K562 (cell line): ENCODE measurements around the gene SREBF1. TPM values are rescaled to one million over a fixed set of nuclear protein-coding genes. Genes with fewer than 3 reads are reported as not detected.

Experiments used
- ATAC-seq: fragments of 200-7000 bp; cut with Tn5 transposase; 3 replicates; pipeline ENCODE4 v1.9.1; 2020; ENCODE audit warnings: moderate library complexity
- BruUV-seq: library from RNA; stranded (reverse); fragments of 400-500 nt; replicated peaks from 2 replicates; lab custom pipeline; 2021; lab: Mats Ljungman, UMichigan
- CTCF ChIA-PET: fragments of 300-600 bp; formaldehyde crosslinking; extraction: SDS; loops from one replicate; lab custom pipeline; 2021; ENCODE audit warnings: low intra/inter-chr PET ratio; lab: Yijun Ruan, JAX
- POLR2A ChIA-PET: fragments of 300-600, 350-650 bp; sonication (Branson Sonifier 250); formaldehyde crosslinking; extraction: SDS; loops from one replicate; lab custom pipeline; 2021; ENCODE audit warnings: antibody characterized with exemption, inconsistent platforms; lab: Yijun Ruan, JAX
- DNase-seq, 4 experiments: peaks; one replicate each; pipeline versions ENCODE4 v3.0.0 to v3.0.0-alpha.2; 2011 to 2018; ENCODE audit warnings: low spot score in 3 of 4, mixed read lengths in 3 of 4; ENCODE audit errors: extremely low read depth in 1 of 4
- FAIRE-seq: peaks from 2 replicates; lab custom pipeline; 2011; peaks lifted over from hg19 to GRCh38; lab: Jason Lieb, UNC
- H2AFZ ChIP-seq: 2 replicates; pipeline ENCODE4 v1.6.0; 2011; ENCODE audit warnings: low read depth, low read length, control low read depth, inconsistent platforms
- H3K27ac ChIP-seq: fragments of 200-600 bp; 3 replicates; pipeline ENCODE4 v1.8.0; 2011; ENCODE audit warnings: low read depth, mild to moderate bottlenecking, control low read depth, inconsistent platforms, low read length, moderate library complexity, mixed read lengths; ENCODE audit errors: extremely low read depth
- H3K27me3 ChIP-seq, 2 experiments: fragments of 300-600 bp in 1 of 2; 2 replicates in 1 of 2; 3 replicates in 1 of 2; pipeline versions ENCODE4 v1.6.0 to v1.8.0; 2011; ENCODE audit warnings: inconsistent platforms in 2 of 2, low read length in 2 of 2, mild to moderate bottlenecking in 1 of 2, mixed read lengths in 1 of 2, moderate library complexity in 1 of 2; ENCODE audit not compliant: control insufficient read depth in 2 of 2, insufficient read depth in 2 of 2
- H3K36me3 ChIP-seq: fragments of 300-600 bp; 3 replicates; pipeline ENCODE4 v1.8.0; 2011; ENCODE audit warnings: mild to moderate bottlenecking, low read length, inconsistent platforms; ENCODE audit not compliant: control insufficient read depth, insufficient read depth
- H3K4me1 ChIP-seq, 2 experiments: fragments of 200-600 bp in 1 of 2; replicated peaks in 1 of 2; 2 replicates in 1 of 2; 3 replicates in 1 of 2; pipeline versions ENCODE4 v1.5.1 to v1.8.0; 2011; ENCODE audit warnings: inconsistent platforms in 2 of 2, low read length in 2 of 2, mild to moderate bottlenecking in 1 of 2, mixed read lengths in 1 of 2, moderate library complexity in 1 of 2; ENCODE audit not compliant: control insufficient read depth in 2 of 2, insufficient read depth in 2 of 2
- H3K4me2 ChIP-seq: 2 replicates; pipeline ENCODE4 v1.6.1; 2011; ENCODE audit warnings: low read length, control low read depth, inconsistent platforms, mixed read lengths; ENCODE audit not compliant: insufficient read depth
- H3K4me3 ChIP-seq: fragments of 200-600 bp; sonication (generic), shearing (Covaris generic); 2 replicates; pipeline ENCODE4 v1.5.1; 2016; ENCODE audit warnings: control low read depth, inconsistent platforms
- H3K79me2 ChIP-seq: fragments of 200-600 bp; 3 replicates; pipeline ENCODE4 v1.8.0; 2011; ENCODE audit warnings: low read length, inconsistent platforms; ENCODE audit not compliant: control insufficient read depth, insufficient read depth
- H3K9ac ChIP-seq, 2 experiments: 2 replicates each; pipeline versions ENCODE4 v1.6.0 to v1.6.1; 2011; ENCODE audit warnings: low read depth in 2 of 2, low read length in 2 of 2, control low read depth in 1 of 2, inconsistent platforms in 1 of 2, mild to moderate bottlenecking in 1 of 2, mixed read lengths in 1 of 2; ENCODE audit not compliant: insufficient read depth in 1 of 2
- H3K9me1 ChIP-seq: one replicate; pipeline ENCODE4 v1.6.0; 2011; ENCODE audit warnings: inconsistent platforms, mild to moderate bottlenecking, low read length, moderate library complexity; ENCODE audit not compliant: control insufficient read depth, insufficient read depth
- H3K9me3 ChIP-seq: replicated peaks from 2 replicates; pipeline ENCODE4 v1.5.1; 2011; ENCODE audit warnings: low read depth, low read length, inconsistent platforms; ENCODE audit not compliant: control insufficient read depth, insufficient read depth
- H4K20me1 ChIP-seq: replicated peaks from 2 replicates; pipeline ENCODE4 v1.6.1; 2011; ENCODE audit warnings: low read length, inconsistent platforms, mixed read lengths; ENCODE audit not compliant: control insufficient read depth, insufficient read depth
- ATF7 ChIP-seq: fragments of 450-650 bp; IDR thresholded peaks from 2 replicates; pipeline ENCODE4 v1.7.1; 2014; ENCODE audit warnings: mild to moderate bottlenecking, moderate library complexity
- CREBBP ChIP-seq: IDR thresholded peaks from one replicate; pipeline ENCODE4 v1.6.1; 2012; ENCODE audit warnings: low read depth, mild to moderate bottlenecking, control low read depth, inconsistent platforms, low read length
- CTBP1 ChIP-seq: fragments of 450-650 bp; IDR thresholded peaks from 2 replicates; pipeline ENCODE4 v1.6.1; 2016; ENCODE audit warnings: borderline replicate concordance
- E4F1 ChIP-seq: fragments of 250-450 bp; sonication (Bioruptor Pico); IDR thresholded peaks from 2 replicates; pipeline ENCODE4 v1.5.0; 2021; ENCODE audit warnings: mild to moderate bottlenecking, borderline replicate concordance
- EGR1 ChIP-seq: fragments of 450-650 bp; conservative IDR thresholded peaks from 2 replicates; pipeline ENCODE4 v1.6.1; 2017; ENCODE audit warnings: mild to moderate bottlenecking
- EHMT2 ChIP-seq: fragments of 450-650 bp; IDR thresholded peaks from 2 replicates; pipeline ENCODE4 v1.6.1; 2018; ENCODE audit warnings: antibody characterized with exemption
- FOXA1 ChIP-seq: fragments of 450-650 bp; IDR thresholded peaks from 2 replicates; pipeline ENCODE4 v1.6.1; 2016; ENCODE audit warnings: mild to moderate bottlenecking, borderline replicate concordance
- NFIX ChIP-seq: fragments of 250-450 bp; sonication (Bioruptor Pico); IDR thresholded peaks from 2 replicates; pipeline ENCODE4 v1.4.0; 2020; ENCODE audit warnings: low read depth, mild to moderate bottlenecking, moderate library complexity
- SAP30 ChIP-seq: fragments of 200-600 bp; sonication (generic); IDR thresholded peaks from 2 replicates; pipeline ENCODE4 v1.6.1; 2012; ENCODE audit warnings: borderline replicate concordance, low read depth, mild to moderate bottlenecking, moderate library complexity, low read length, control low read depth, inconsistent platforms; ENCODE audit not compliant: insufficient read depth, poor library complexity, severe bottlenecking
- SMAD2 ChIP-seq: fragments of 150-350 bp; IDR thresholded peaks from 2 replicates; pipeline ENCODE4 v1.6.1; 2014; ENCODE audit warnings: low read depth, mild to moderate bottlenecking, low read length
- SMAD3 ChIP-seq: fragments of 450-650 bp; formaldehyde crosslinking; conservative IDR thresholded peaks from 2 replicates; pipeline ENCODE4 v1.4.0; 2020; ENCODE audit warnings: mild to moderate bottlenecking
- TEAD1 ChIP-seq, 2 experiments: fragments of 450-650 bp in 1 of 2; sonication (generic) in 1 of 2; formaldehyde crosslinking; IDR thresholded peaks; 2 replicates each; pipeline versions ENCODE4 v1.4.0 to v1.8.0; 2020 to 2022; ENCODE audit warnings: mild to moderate bottlenecking in 2 of 2, missing genetic modification reagents in 1 of 2
- ZBTB43 ChIP-seq: sonication (generic); formaldehyde crosslinking; IDR thresholded peaks from 2 replicates; pipeline ENCODE4 v1.8.0; 2023; ENCODE audit warnings: mild to moderate bottlenecking, missing genetic modification reagents
- ZNF134 ChIP-seq: fragments of 250-450 bp; sonication (Bioruptor Pico); conservative IDR thresholded peaks from 2 replicates; pipeline ENCODE4 v1.4.0; 2020
- ZNF239 ChIP-seq: fragments of 250-450 bp; sonication (Bioruptor Pico); IDR thresholded peaks from 2 replicates; pipeline ENCODE4 v1.4.0; 2020; ENCODE audit warnings: mild to moderate bottlenecking
- ZNF511 ChIP-seq: sonication (generic); formaldehyde crosslinking; IDR thresholded peaks from 2 replicates; pipeline ENCODE4 v1.8.0; 2022; ENCODE audit warnings: mild to moderate bottlenecking, missing genetic modification reagents
- ZNF655 ChIP-seq: fragments of 250-450 bp; sonication (Bioruptor Pico); IDR thresholded peaks from 2 replicates; pipeline ENCODE4 v1.5.0; 2021
- ZNF75A ChIP-seq: fragments of 450-650 bp; formaldehyde crosslinking; IDR thresholded peaks from 2 replicates; pipeline ENCODE4 v1.4.0; 2020; ENCODE audit warnings: mild to moderate bottlenecking
- ZNF778 ChIP-seq: fragments of 450-650 bp; formaldehyde crosslinking; IDR thresholded peaks from 2 replicates; pipeline ENCODE4 v1.4.0; 2020; ENCODE audit warnings: mild to moderate bottlenecking, moderate library complexity
- WGBS: fragments of 100-300 bp; shearing (Covaris generic); methylation state at CpG from one replicate; pipeline ENCODE4 v1.1.6; 2016; ENCODE audit warnings: low coverage, mixed read lengths; ENCODE audit not compliant: insufficient coverage; ENCODE audit errors: missing lambda C conversion rate; 5-methylcytosine and 5-hydroxymethylcytosine counted together
- in situ Hi-C: fragments of 300-500 bp; cut with MboI; formaldehyde crosslinking; loops from 4 replicates; pipeline ENCODE4 v1.15.0; 2018; ENCODE audit warnings: inconsistent platforms, mixed read lengths
- intact Hi-C: fragments of 100-400 bp; cut with micrococcal nuclease; formaldehyde crosslinking; loops from 2 replicates; pipeline ENCODE4 v1.14.2; 2022
- polyA plus RNA-seq, 8 experiments: library from polyadenylated mRNA; depleted of rRNA in 4 of 8; stranded (reverse) in 5 of 8; unstranded in 3 of 8; fragments of >200 nt; fragmentation: Nextera tagmentation in 2 of 8; fragmentation: Illumina TruSeq in 1 of 8; extraction: Ambion mirVana in 2 of 8; extraction: Trizol in 1 of 8; gene quantifications; 2 replicates each; pipeline versions ENCODE4 v1.2.1 to v1.2.3, GENCODE V29; 2011 to 2014; ENCODE audit warnings: inconsistent platforms in 1 of 8, missing spikeins in 1 of 8
- total RNA-seq, 7 experiments: library from RNA; depleted of rRNA in 6 of 7; stranded (reverse); fragments of >200 nt in 6 of 7; fragmentation: Illumina TruSeq in 2 of 7; extraction: Trizol in 2 of 7; gene quantifications; 2 replicates each; pipeline versions ENCODE4 v1.2.1 to v1.2.3, GENCODE V29; 2011 to 2021; ENCODE audit warnings: low replicate concordance in 1 of 7

SREBF1 gene
- total and polyA plus RNA-seq, 9 of the 15 experiments (the other 6 are each of a cell fraction or from before 2014, with no cell fraction given) = 1.6 to 169 (median 69.4) TPM

- no peak overlapping the region for H3K4me2 ChIP-seq
- ATAC-seq (no peak), FAIRE-seq (no peak), DNase-seq (no peak)
- no peak overlapping the region for H3K4me3 ChIP-seq
- intact Hi-C loops = no loop called here
- H3K9me1 ChIP-seq = no peaks in the 10 kb centered on the region
- ChIA-PET POLR2A (no interaction called here), CTCF (no interaction called here)
- no TSS peak for BruUV-seq
- H3K27ac ChIP-seq = no peak overlapping the region
- H3K9ac ChIP-seq = no peak overlapping the region
- H2AFZ ChIP-seq = no peak overlapping the region
- H3K9me3 ChIP-seq = no peaks in the 10 kb centered on the region
- H4K20me1 ChIP-seq = no peaks in the 10 kb centered on the region
- H3K4me1 ChIP-seq = peaks cover 0 to 40% of the 10 kb centered on the region in 2 experiments; a peak in 2 of 5 replicates
- TF ChIP-seq EGR1 (no peak), EHMT2 (no peak), SAP30 (no peak), ZNF75A (CRISPR knock-in tag) (no peak), CTBP1 (no peak), ZNF239 (no peak), ZNF511 (no peak), NFIX (CRISPR knock-in tag) (no peak), TEAD1 (CRISPR knock-in tag; IDR thresholded peaks at IDR 0.05) (no peak), ZNF778 (no peak), E4F1 (CRISPR knock-in tag) (no peak), ATF7 (no peak), ZBTB43 (no peak), CREBBP (no peak), SMAD2 (no peak), ZNF655 (no peak), ZNF134 (CRISPR knock-in tag) (no peak), FOXA1 (no peak), SMAD3 (CRISPR knock-in tag) (no peak)
- H3K36me3 ChIP-seq = peaks cover 20% of the 10 kb centered on the region; the same call in 2 of the 3 replicates
- no peaks in the 10 kb centered on the region for H3K79me2 ChIP-seq
- WGBS = 91% methylated on average over 16 of the region's 30 CpGs
- no peaks in the 10 kb centered on the region for H3K27me3 ChIP-seq
- in situ Hi-C loops = no loop called here
Observed at GRCh38 chr17:17797119-17797809, 39.5 kb downstream of the SREBF1 start.
